ENCODE data around the gene MYADM. TPM values are rescaled to one million over a fixed set of nuclear protein-coding genes. Genes with fewer than 3 reads are reported as not detected.
A peak's percentile ranks its signal among the peaks of the same experiment; 100 is the strongest.

The MYADM gene
- total and polyA plus RNA-seq, 2 of the 13 experiments (the other 11 are each of a cell fraction or from before 2014, with no cell fraction given): 19.9 to 38.1 TPM

- TF ChIP-seq GATA4 (IDR thresholded peaks at IDR 0.05; ENCODE audit: borderline replicate concordance, low read depth) (no peak), NFE2 (CRISPR knock-in tag; IDR thresholded peaks at IDR 0.05) (no peak), ZNF329 (CRISPR knock-in tag; IDR thresholded peaks at IDR 0.05; ENCODE audit: low read depth) (no peak), YEATS2 (CRISPR knock-in tag; IDR thresholded peaks at IDR 0.05; ENCODE audit: borderline replicate concordance) (peak; percentile 62; the same call in 1 of the 2 replicates), TFAP4 (IDR thresholded peaks at IDR 0.05; ENCODE audit: borderline replicate concordance, low read depth) (peak; percentile 98), NFIB (CRISPR knock-in tag; IDR thresholded peaks at IDR 0.05; ENCODE audit: borderline replicate concordance) (no peak), ZNF24 (IDR thresholded peaks at IDR 0.05) (no peak), CBX5 (CRISPR knock-in tag; IDR thresholded peaks at IDR 0.05; ENCODE audit: borderline replicate concordance) (0 out of 2 replicates have a peak, but pooled peaks have one; percentile 34), ZNF773 (CRISPR knock-in tag; IDR thresholded peaks at IDR 0.05; ENCODE audit: borderline replicate concordance) (no peak), TRAFD1 (CRISPR knock-in tag; IDR thresholded peaks at IDR 0.05; ENCODE audit: borderline replicate concordance) (no peak), ZNF768 (CRISPR knock-in tag; IDR thresholded peaks at IDR 0.05) (no peak), ZBTB44 (CRISPR knock-in tag; IDR thresholded peaks at IDR 0.05) (no peak), ZNF501 (CRISPR knock-in tag; IDR thresholded peaks at IDR 0.05) (peak; percentile 73), CAMTA2 (CRISPR knock-in tag; IDR thresholded peaks at IDR 0.05; ENCODE audit: borderline replicate concordance) (no peak)
- TF ChIP-seq, protein P1, sequence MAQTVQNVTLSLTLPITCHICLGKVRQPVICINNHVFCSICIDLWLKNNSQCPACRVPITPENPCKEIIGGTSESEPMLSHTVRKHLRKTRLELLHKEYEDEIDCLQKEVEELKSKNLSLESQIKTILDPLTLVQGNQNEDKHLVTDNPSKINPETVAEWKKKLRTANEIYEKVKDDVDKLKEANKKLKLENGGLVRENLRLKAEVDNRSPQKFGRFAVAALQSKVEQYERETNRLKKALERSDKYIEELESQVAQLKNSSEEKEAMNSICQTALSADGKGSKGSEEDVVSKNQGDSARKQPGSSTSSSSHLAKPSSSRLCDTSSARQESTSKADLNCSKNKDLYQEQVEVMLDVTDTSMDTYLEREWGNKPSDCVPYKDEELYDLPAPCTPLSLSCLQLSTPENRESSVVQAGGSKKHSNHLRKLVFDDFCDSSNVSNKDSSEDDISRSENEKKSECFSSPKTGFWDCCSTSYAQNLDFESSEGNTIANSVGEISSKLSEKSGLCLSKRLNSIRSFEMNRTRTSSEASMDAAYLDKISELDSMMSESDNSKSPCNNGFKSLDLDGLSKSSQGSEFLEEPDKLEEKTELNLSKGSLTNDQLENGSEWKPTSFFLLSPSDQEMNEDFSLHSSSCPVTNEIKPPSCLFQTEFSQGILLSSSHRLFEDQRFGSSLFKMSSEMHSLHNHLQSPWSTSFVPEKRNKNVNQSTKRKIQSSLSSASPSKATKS (CRISPR knock-in tag; IDR thresholded peaks at IDR 0.05): no peak
- TF ChIP-seq, protein P2, sequence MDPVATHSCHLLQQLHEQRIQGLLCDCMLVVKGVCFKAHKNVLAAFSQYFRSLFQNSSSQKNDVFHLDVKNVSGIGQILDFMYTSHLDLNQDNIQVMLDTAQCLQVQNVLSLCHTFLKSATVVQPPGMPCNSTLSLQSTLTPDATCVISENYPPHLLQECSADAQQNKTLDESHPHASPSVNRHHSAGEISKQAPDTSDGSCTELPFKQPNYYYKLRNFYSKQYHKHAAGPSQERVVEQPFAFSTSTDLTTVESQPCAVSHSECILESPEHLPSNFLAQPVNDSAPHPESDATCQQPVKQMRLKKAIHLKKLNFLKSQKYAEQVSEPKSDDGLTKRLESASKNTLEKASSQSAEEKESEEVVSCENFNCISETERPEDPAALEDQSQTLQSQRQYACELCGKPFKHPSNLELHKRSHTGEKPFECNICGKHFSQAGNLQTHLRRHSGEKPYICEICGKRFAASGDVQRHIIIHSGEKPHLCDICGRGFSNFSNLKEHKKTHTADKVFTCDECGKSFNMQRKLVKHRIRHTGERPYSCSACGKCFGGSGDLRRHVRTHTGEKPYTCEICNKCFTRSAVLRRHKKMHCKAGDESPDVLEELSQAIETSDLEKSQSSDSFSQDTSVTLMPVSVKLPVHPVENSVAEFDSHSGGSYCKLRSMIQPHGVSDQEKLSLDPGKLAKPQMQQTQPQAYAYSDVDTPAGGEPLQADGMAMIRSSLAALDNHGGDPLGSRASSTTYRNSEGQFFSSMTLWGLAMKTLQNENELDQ (CRISPR knock-in tag; IDR thresholded peaks at IDR 0.05; ENCODE audit: borderline replicate concordance): no peak
- TF ChIP-seq, protein P3, sequence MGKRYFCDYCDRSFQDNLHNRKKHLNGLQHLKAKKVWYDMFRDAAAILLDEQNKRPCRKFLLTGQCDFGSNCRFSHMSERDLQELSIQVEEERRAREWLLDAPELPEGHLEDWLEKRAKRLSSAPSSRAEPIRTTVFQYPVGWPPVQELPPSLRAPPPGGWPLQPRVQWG (CRISPR knock-in tag; IDR thresholded peaks at IDR 0.05; ENCODE audit: borderline replicate concordance, low read depth): no peak
Measured at GRCh38 chr19:53867225-53868090, at the start of gene MYADM (continued).

Data from HepG2 (cell line).